Activated naive CD4-positive, alpha-beta T cell treated with anti-CD3 and anti-CD28 coated beads, Interleukin-2, amount 50 U/mL, for 24 hours (primary cell): ENCODE results near the gene ADAMTS17.
"Not testable (repeated sequence)": the region's sequence is repeated elsewhere in the genome, so short reads cannot be mapped to it uniquely, and the experiment has no call there.

Experiments used
- H3K27ac Mint-ChIP-seq: one replicate; pipeline ENCODE4 v1.8.0; 2021; ENCODE audit warnings: mild to moderate bottlenecking, mixed read lengths
- H3K27me3 Mint-ChIP-seq: one replicate; pipeline ENCODE4 v1.8.0; 2021; ENCODE audit warnings: mixed read lengths
- H3K36me3 Mint-ChIP-seq: one replicate; pipeline ENCODE4 v1.8.0; 2021; ENCODE audit warnings: mixed read lengths
- H3K4me1 Mint-ChIP-seq: one replicate; pipeline ENCODE4 v1.8.0; 2021; ENCODE audit warnings: mixed read lengths
- H3K4me3 Mint-ChIP-seq: one replicate; pipeline ENCODE4 v1.8.0; 2021; ENCODE audit warnings: mild to moderate bottlenecking, mixed read lengths
- H3K9me3 Mint-ChIP-seq: one replicate; pipeline ENCODE4 v1.8.0; 2021; ENCODE audit warnings: mixed read lengths

ADAMTS17 gene

GRCh38 chr15:100348578-100348977 lies 6.8 kb upstream of the ADAMTS17 start:
- Mint-ChIP-seq H3K27me3 (no peaks in the 10 kb centered on the region), H3K4me3 (no peak overlapping the region), H3K4me1 (peaks cover 13% of the 10 kb centered on the region), H3K9me3 (no peaks in the 10 kb centered on the region), H3K36me3 (no peaks in the 10 kb centered on the region), H3K27ac (no peak overlapping the region)

GRCh38 chr15:100346866-100347512 lies 5.2 kb upstream of the ADAMTS17 start:
- H3K27me3 Mint-ChIP-seq = no peaks in the 10 kb centered on the region
- no peak overlapping the region for H3K4me3 Mint-ChIP-seq
- H3K36me3 Mint-ChIP-seq = no peaks in the 10 kb centered on the region
- peaks cover 13% of the 10 kb centered on the region for H3K4me1 Mint-ChIP-seq
- no peaks in the 10 kb centered on the region for H3K9me3 Mint-ChIP-seq
- H3K27ac Mint-ChIP-seq = no peak overlapping the region

GRCh38 chr15:100345438-100345837 lies 3.7 kb upstream of the ADAMTS17 start:
- Mint-ChIP-seq H3K4me1 (peaks cover 11% of the 10 kb centered on the region), H3K4me3 (no peak overlapping the region), H3K27ac (no peak overlapping the region), H3K27me3 (no peaks in the 10 kb centered on the region), H3K36me3 (no peaks in the 10 kb centered on the region), H3K9me3 (no peaks in the 10 kb centered on the region)

- no peak overlapping the region for H3K27ac Mint-ChIP-seq
- H3K36me3 Mint-ChIP-seq = no peaks in the 10 kb centered on the region
- H3K9me3 Mint-ChIP-seq = no peaks in the 10 kb centered on the region
- no peaks in the 10 kb centered on the region for H3K27me3 Mint-ChIP-seq
- H3K4me3 Mint-ChIP-seq = no peak overlapping the region
- H3K4me1 Mint-ChIP-seq = peaks cover 22% of the 10 kb centered on the region
These were observed 1.5 kb upstream of the ADAMTS17 start for GRCh38 chr15:100343251-100343650.

GRCh38 chr15:100341239-100341749 lies 481 bp downstream of the ADAMTS17 start:
- no peaks in the 10 kb centered on the region for H3K9me3 Mint-ChIP-seq
- no peaks in the 10 kb centered on the region for H3K36me3 Mint-ChIP-seq
- H3K4me1 Mint-ChIP-seq = peaks cover 25% of the 10 kb centered on the region
- peak overlapping the region; percentile 72 for H3K4me3 Mint-ChIP-seq
- H3K27ac Mint-ChIP-seq = no peak overlapping the region
- H3K27me3 Mint-ChIP-seq = no peaks in the 10 kb centered on the region

GRCh38 chr15:100340721-100341238 lies 995 bp downstream of the ADAMTS17 start:
- Mint-ChIP-seq H3K4me1 (peaks cover 30% of the 10 kb centered on the region), H3K4me3 (peak overlapping the region; percentile 78), H3K9me3 (no peaks in the 10 kb centered on the region), H3K36me3 (no peaks in the 10 kb centered on the region), H3K27me3 (no peaks in the 10 kb centered on the region), H3K27ac (no peak overlapping the region)

GRCh38 chr15:100339999-100340398 lies 1.8 kb downstream of the ADAMTS17 start:
- Mint-ChIP-seq H3K36me3 (no peaks in the 10 kb centered on the region), H3K9me3 (no peaks in the 10 kb centered on the region), H3K4me3 (peak overlapping the region; percentile 78), H3K27ac (no peak overlapping the region), H3K4me1 (peaks cover 38% of the 10 kb centered on the region), H3K27me3 (no peaks in the 10 kb centered on the region)

GRCh38 chr15:100339451-100339850 lies 2.3 kb downstream of the ADAMTS17 start:
- peak overlapping the region; percentile 36 for H3K27ac Mint-ChIP-seq
- peak overlapping the region; percentile 12 for H3K4me3 Mint-ChIP-seq
- peaks cover 43% of the 10 kb centered on the region for H3K4me1 Mint-ChIP-seq
- not testable (repeated sequence) for H3K9me3 Mint-ChIP-seq, H3K36me3 Mint-ChIP-seq, H3K27me3 Mint-ChIP-seq

- peak overlapping the region; percentile 36 for H3K27ac Mint-ChIP-seq
- H3K27me3 Mint-ChIP-seq = no peaks in the 10 kb centered on the region
These were observed 2.8 kb downstream of the ADAMTS17 start for GRCh38 chr15:100338971-100339444.

GRCh38 chr15:100338247-100338646 lies 3.5 kb downstream of the ADAMTS17 start:
- H3K27ac Mint-ChIP-seq = no peak overlapping the region
- H3K36me3 Mint-ChIP-seq = no peaks in the 10 kb centered on the region
- no peak overlapping the region for H3K4me3 Mint-ChIP-seq
- no peaks in the 10 kb centered on the region for H3K9me3 Mint-ChIP-seq
- peaks cover 55% of the 10 kb centered on the region for H3K4me1 Mint-ChIP-seq
- H3K27me3 Mint-ChIP-seq = no peaks in the 10 kb centered on the region

More at GRCh38 chr15:100338971-100339444, 2.8 kb downstream of the ADAMTS17 start:
- peak overlapping the region; percentile 0 for H3K4me3 Mint-ChIP-seq
- H3K36me3 Mint-ChIP-seq = no peaks in the 10 kb centered on the region
- peaks cover 48% of the 10 kb centered on the region for H3K4me1 Mint-ChIP-seq
- H3K9me3 Mint-ChIP-seq = no peaks in the 10 kb centered on the region

GRCh38 chr15:100337096-100338044 lies 4.4 kb downstream of the ADAMTS17 start:
- Mint-ChIP-seq H3K27me3 (no peaks in the 10 kb centered on the region), H3K9me3 (no peaks in the 10 kb centered on the region), H3K36me3 (no peaks in the 10 kb centered on the region), H3K4me1 (peaks cover 64% of the 10 kb centered on the region), H3K27ac (no peak overlapping the region), H3K4me3 (no peak overlapping the region)

GRCh38 chr15:100336061-100336460 lies 5.7 kb downstream of the ADAMTS17 start:
- H3K27me3 Mint-ChIP-seq = no peaks in the 10 kb centered on the region
- no peak overlapping the region for H3K27ac Mint-ChIP-seq
- no peaks in the 10 kb centered on the region for H3K9me3 Mint-ChIP-seq
- H3K4me3 Mint-ChIP-seq = no peak overlapping the region
- no peaks in the 10 kb centered on the region for H3K36me3 Mint-ChIP-seq
- H3K4me1 Mint-ChIP-seq = peaks cover 76% of the 10 kb centered on the region

- Mint-ChIP-seq H3K9me3 (no peaks in the 10 kb centered on the region), H3K27me3 (no peaks in the 10 kb centered on the region), H3K4me1 (peaks cover 81% of the 10 kb centered on the region), H3K36me3 (no peaks in the 10 kb centered on the region), H3K4me3 (no peak overlapping the region), H3K27ac (peak overlapping the region; percentile 8)
These were observed 6.3 kb downstream of the ADAMTS17 start for GRCh38 chr15:100335335-100335999.

- no peaks in the 10 kb centered on the region for H3K36me3 Mint-ChIP-seq
- no peaks in the 10 kb centered on the region for H3K27me3 Mint-ChIP-seq
- peak overlapping the region; percentile 7 for H3K4me3 Mint-ChIP-seq
- peaks cover 81% of the 10 kb centered on the region for H3K4me1 Mint-ChIP-seq
- no peaks in the 10 kb centered on the region for H3K9me3 Mint-ChIP-seq
- H3K27ac Mint-ChIP-seq = no peak overlapping the region
These were observed 6.9 kb downstream of the ADAMTS17 start for GRCh38 chr15:100334905-100335304.

- H3K9me3 Mint-ChIP-seq = no peaks in the 10 kb centered on the region
- H3K27ac Mint-ChIP-seq = no peak overlapping the region
- H3K36me3 Mint-ChIP-seq = no peaks in the 10 kb centered on the region
- H3K4me3 Mint-ChIP-seq = no peak overlapping the region
- peaks cover 81% of the 10 kb centered on the region for H3K4me1 Mint-ChIP-seq
- no peaks in the 10 kb centered on the region for H3K27me3 Mint-ChIP-seq
These were observed 7.3 kb downstream of the ADAMTS17 start for GRCh38 chr15:100334456-100334855.
